ENCODE data around the gene CGRRF1.

DNA sequence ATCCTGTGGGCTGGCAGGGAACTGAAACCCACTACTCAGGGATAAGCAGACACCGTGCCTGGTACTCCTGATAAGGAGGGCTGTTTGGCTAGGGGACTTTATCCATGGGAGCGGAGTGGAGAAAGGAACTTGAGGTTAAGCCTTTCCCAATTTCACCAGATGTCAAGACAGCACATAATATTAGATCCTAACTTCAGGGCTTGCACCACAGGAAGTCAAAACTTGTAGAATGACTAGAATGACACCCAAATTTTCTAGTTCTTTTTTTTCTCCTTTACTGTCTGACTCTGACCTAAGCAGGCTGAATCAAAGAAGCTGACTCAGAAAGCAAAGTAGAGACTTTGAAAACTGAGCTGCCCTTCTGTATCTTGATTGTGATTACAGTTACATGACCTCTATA is 7.1 kb upstream of the CGRRF1 start:
- no peak for TF ChIP-seq CTCF (IDR thresholded peaks at IDR 0.05; ENCODE audit: insufficient read depth, low read length, poor library complexity, severe bottlenecking)
- TF ChIP-seq EZH2phosphoT487 (conservative IDR thresholded peaks at IDR 0.05; ENCODE audit: low read length), result no peak
